Fibroblast of the aortic adventitia (primary cell): ENCODE results near the gene CCER1. TPM values are rescaled to one million over a fixed set of nuclear protein-coding genes. Genes with fewer than 3 reads are reported as not detected.

Source experiments
- DNase-seq: peaks from one replicate; pipeline ENCODE4 v3.0.0-alpha.2; 2010; ENCODE audit warnings: low read depth
- H3K4me3 ChIP-seq: 2 replicates; pipeline ENCODE4 v1.5.1; 2011; ENCODE audit warnings: low read depth, mild to moderate bottlenecking, control low read depth, low read length, moderate library complexity
- total RNA-seq: library from RNA; depleted of rRNA; stranded (reverse); fragments of >200 nt; gene quantifications from 2 replicates; pipeline ENCODE4 v1.2.3, GENCODE V29; 2012; ENCODE audit warnings: low replicate concordance
- TF ChIP-seq, protein P1 (sequence below): IDR thresholded peaks from 2 replicates; pipeline ENCODE4 v1.5.1; 2011; ENCODE audit warnings: mild to moderate bottlenecking, low read length, control low read depth, inconsistent platforms; ENCODE audit not compliant: insufficient read depth

The CCER1 gene
- total RNA-seq, 1 donor = not detected

DNA sequence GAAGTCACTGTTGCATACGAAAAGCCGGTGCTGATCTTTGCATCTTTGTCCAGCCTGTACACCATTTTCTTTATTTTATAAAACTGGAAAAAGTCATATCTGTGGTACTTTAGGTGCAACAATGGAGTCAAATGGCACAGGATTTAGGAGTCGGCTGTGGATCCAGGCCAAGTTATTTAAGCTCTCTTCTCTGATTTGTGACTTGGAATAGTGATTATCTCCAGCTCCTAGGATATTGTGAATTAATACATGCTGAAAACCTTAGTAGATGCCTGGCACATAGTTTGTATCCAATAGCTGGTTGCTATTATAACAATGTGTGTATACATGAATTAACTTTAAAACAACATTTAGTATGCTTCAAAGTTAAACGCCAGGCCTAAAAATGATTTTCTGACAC, 6.2 kb upstream of the CCER1 start:
- TF ChIP-seq, protein P1, sequence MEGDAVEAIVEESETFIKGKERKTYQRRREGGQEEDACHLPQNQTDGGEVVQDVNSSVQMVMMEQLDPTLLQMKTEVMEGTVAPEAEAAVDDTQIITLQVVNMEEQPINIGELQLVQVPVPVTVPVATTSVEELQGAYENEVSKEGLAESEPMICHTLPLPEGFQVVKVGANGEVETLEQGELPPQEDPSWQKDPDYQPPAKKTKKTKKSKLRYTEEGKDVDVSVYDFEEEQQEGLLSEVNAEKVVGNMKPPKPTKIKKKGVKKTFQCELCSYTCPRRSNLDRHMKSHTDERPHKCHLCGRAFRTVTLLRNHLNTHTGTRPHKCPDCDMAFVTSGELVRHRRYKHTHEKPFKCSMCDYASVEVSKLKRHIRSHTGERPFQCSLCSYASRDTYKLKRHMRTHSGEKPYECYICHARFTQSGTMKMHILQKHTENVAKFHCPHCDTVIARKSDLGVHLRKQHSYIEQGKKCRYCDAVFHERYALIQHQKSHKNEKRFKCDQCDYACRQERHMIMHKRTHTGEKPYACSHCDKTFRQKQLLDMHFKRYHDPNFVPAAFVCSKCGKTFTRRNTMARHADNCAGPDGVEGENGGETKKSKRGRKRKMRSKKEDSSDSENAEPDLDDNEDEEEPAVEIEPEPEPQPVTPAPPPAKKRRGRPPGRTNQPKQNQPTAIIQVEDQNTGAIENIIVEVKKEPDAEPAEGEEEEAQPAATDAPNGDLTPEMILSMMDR = no peak
- no peak for DNase-seq
- H3K4me3 ChIP-seq = no peak overlapping the region

DNA sequence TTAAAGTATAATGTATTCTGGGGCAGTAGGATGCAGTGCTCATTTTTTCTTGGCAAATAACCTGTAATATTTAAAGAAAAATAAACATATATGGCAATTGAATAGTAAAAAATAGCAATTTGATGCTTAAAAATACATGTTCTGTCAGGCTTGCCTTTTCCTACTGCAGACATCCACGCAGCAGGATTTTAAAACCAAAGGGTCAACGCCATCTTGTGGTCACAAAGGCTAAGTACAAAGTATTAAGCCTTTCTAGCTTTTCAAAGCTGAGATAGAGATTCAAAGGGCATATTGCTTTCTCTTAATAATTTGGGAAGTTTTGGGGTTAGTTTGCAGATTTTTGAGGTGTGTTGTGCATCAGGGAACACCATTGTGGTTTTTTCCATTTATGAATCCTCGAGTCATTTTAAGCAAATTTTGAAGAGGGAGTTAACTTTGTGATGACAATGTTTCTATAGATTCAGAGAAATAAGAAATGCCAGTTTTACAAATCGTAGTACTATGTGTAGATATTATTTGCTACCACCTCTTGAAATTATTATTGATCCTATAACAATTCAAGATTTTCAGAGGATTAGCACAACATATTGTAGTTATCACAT, 4.7 kb upstream of the CCER1 start:
- DNase-seq = peak; percentile 75
- TF ChIP-seq, protein P1 = peak; percentile 81
- H3K4me3 ChIP-seq = no peak overlapping the region

DNA sequence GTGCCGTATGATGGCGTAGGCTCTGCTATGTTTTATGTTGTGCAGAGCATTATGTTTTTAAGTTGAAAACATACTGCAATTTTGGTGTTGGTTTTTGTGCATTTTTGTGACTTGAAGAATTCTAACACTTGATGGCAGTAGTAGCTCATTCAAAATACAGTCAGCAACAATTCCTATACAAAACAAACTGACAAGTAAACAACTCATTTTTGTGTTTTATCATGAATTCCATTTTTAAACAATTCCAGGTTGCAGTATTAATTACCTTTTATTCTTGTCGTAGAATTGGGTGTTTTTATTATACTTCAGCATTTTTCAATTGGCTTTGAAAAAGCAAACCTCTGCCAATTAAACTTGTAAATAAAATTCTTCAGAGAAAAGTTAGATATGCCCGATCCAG, 4.1 kb upstream of the CCER1 start:
- no peak overlapping the region for H3K4me3 ChIP-seq
- TF ChIP-seq, protein P1 = peak; percentile 28
- DNase-seq = peak; percentile 52

DNA sequence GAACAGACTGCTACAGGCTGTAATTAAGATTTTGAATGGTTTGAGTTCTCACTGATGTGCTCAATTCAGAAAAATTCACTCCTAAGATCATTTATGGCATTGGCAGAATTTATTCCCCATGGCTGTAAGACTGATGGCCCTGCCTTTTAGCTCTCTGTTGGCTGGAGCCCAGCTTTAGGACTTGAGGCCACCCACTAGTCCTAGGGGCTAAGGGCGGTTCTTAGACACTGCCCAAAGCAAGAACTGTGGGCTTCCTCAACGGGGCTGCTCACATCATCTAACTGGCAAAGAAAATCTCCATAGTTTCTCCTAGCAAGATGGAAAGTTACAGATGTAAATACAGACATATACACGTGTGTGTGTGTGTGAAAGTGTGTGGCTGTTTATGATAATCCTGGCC, 3.4 kb upstream of the CCER1 start:
- no peak for DNase-seq
- no peak overlapping the region for H3K4me3 ChIP-seq
- TF ChIP-seq, protein P1 = no peak

DNA sequence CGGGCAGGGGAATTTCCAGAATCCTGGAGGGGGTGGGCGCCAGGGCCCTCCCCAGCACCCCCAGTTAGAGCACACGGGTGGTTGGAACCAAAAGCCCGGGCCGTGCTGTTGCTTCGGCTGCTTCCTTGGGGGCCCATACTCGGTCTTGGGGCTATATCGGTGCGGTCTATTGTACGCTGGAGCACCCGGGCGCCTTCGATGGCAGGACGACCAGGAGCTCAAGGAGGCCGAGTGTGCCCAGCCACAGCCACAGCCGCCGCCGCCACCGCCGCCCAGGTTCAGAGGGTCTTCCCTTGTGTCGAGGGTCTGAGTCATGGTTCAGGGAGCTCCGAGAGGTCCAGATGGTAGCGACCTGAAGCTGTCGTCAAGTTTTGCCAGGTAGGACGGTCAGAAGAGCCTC, 548 bp downstream of the CCER1 start:
- DNase-seq = no peak
- TF ChIP-seq, protein P1 = no peak

DNA sequence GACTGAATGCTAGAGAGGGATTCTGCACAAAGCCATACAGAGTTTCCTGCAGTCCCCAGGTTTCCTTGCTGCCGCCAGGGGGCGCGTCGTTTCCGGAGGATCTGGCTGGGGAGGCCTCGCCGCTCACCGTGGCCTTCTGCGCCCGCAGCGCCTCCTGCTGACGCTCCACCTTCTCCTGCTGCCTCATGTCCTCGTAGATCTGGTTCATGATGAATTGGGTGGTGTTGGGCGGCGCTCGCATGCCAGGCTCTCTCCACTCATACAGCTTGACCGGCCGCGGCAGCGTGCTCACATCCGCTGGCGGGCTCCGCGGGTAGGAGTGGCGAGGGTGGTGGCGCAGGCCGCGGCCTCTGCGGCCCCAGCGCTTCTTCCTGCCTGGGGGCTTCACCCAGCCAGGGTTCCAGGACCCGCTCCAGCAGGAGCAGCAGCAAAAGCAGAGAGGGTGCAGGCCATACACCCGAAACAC, 987 bp downstream of the CCER1 start:
- TF ChIP-seq, protein P1 = peak; percentile 18
- no peak for DNase-seq
- no peak overlapping the region for H3K4me3 ChIP-seq

More for the DNA sequence above, 548 bp downstream of the CCER1 start:
- no peak overlapping the region for H3K4me3 ChIP-seq
